RWPE1 (cell line): ENCODE data around the gene PTPRD.
"Not testable (repeated sequence)": the region's sequence is repeated elsewhere in the genome, so short reads cannot be mapped to it uniquely, and the experiment has no call there.

ENCODE experiments used
- CTCF ChIA-PET: fragments of 350-600 bp; sonication (Branson Sonifier 250); formaldehyde crosslinking; extraction: SDS; loops from one replicate; lab custom pipeline; 2021; lab: Yijun Ruan, JAX
- POLR2A ChIA-PET: fragments of 400-600 bp; formaldehyde crosslinking; extraction: SDS; loops from one replicate; lab custom pipeline; 2020; ENCODE audit warnings: antibody characterized with exemption; ENCODE audit not compliant: low non-redundant PET; lab: Yijun Ruan, JAX
- DNase-seq: peaks from one replicate; pipeline ENCODE4 v3.0.0; 2012; ENCODE audit warnings: low spot score
- H3K27ac ChIP-seq: fragments of 450-650 bp; 2 replicates; pipeline ENCODE4 v1.5.1; 2017
- TF ChIP-seq, protein P1 (sequence below): fragments of 450-650 bp; conservative IDR thresholded peaks from 2 replicates; pipeline ENCODE4 v1.5.1; 2017; ENCODE audit warnings: low read depth, mild to moderate bottlenecking

Gene PTPRD

DNA sequence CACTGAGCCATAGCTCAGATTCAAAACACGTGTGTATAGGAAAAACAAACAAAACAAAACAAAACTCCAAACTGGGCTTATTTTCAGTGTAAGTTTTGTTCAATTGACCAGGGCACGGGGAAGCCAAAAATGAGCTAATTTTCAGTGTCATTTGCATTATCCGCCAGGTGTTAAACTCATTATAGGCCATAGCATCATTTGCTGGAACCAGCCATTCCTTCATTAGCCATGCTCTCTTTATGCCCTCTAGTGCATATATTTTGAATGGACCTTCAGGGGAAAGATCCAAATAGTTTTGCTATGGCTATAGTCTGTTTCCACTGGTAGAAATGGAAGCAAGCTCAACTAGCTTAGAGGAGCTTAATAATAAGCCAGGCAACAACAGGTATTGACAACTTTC is 1608.0 kb downstream of the PTPRD start:
- TF ChIP-seq, protein P1, sequence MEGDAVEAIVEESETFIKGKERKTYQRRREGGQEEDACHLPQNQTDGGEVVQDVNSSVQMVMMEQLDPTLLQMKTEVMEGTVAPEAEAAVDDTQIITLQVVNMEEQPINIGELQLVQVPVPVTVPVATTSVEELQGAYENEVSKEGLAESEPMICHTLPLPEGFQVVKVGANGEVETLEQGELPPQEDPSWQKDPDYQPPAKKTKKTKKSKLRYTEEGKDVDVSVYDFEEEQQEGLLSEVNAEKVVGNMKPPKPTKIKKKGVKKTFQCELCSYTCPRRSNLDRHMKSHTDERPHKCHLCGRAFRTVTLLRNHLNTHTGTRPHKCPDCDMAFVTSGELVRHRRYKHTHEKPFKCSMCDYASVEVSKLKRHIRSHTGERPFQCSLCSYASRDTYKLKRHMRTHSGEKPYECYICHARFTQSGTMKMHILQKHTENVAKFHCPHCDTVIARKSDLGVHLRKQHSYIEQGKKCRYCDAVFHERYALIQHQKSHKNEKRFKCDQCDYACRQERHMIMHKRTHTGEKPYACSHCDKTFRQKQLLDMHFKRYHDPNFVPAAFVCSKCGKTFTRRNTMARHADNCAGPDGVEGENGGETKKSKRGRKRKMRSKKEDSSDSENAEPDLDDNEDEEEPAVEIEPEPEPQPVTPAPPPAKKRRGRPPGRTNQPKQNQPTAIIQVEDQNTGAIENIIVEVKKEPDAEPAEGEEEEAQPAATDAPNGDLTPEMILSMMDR, result no peak
- CTCF ChIA-PET, result no interaction called here
- DNase-seq, result no peak
- POLR2A ChIA-PET, result no interaction called here
- no peak overlapping the region for H3K27ac ChIP-seq

DNA sequence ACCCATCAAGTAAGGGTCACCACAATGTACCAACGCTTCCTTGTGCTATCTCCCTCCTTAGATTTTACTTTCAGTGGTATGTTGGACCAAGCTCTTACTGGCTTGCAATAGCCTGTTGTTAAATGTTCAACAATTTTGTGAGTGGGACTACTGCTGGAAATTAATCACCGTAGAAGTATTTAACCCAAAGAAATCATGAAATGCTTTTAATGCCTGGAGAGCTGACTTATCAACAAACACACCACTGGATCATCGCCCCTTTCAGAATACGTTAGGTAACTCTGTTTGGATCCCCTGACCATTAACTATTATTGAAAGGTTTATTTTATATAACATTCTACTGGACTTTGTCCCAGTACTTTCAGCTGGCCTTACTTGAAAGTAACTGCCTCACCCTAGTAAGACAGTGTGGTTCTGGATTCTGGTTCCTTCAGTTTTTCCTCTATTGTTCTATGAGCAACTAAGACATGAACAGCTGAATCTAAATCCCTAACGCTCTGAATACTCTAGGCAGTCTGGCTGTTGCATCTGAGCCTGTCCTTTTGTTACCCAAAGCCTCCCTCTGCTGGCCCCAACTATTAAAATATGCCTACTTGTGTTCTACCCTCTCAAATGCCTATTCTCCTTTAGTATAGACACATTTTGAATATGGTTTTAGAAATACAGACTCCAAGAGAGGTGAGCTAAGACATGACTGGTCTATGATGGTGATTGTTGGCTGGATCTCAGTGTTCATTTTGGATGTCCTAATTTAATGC is 1609.8 kb downstream of the PTPRD start:
- TF ChIP-seq, protein P1, result no peak
- CTCF ChIA-PET, result no interaction called here
- POLR2A ChIA-PET, result no interaction called here
- no peak for DNase-seq
- H3K27ac ChIP-seq, result no peak overlapping the region

DNA sequence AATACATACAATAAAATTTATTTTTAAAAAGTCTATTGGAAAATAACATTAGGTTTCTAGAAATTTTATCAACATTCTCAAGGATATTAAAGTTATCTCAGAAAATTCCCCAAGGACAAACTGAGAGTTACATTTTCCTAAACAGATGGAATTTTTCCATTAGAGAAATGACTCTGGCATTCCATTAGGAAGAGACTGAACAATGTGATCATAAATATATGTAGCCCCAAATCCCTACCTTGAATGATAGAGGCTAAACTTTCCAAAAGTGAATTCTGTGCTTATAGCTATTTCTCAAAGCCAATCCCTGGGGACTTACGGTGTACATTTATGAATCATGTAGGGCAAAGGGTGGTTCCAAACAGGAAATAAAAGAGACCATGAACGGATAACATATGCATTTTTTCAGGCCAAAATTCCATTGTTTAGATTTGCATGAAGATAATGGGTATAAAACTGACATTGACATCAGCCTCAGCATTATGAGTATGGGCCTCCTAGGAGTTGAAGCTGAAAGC is 1632.2 kb downstream of the PTPRD start:
- TF ChIP-seq, protein P1, result no peak
- no peak overlapping the region for H3K27ac ChIP-seq
- DNase-seq, result no peak
- ChIA-PET CTCF (interaction anchor here (0.9 kb wide), 1 partner anchor 812 kb away, joined by 5 read pairs; no protein-coding TSS in a partner anchor), POLR2A (no interaction called here)

DNA sequence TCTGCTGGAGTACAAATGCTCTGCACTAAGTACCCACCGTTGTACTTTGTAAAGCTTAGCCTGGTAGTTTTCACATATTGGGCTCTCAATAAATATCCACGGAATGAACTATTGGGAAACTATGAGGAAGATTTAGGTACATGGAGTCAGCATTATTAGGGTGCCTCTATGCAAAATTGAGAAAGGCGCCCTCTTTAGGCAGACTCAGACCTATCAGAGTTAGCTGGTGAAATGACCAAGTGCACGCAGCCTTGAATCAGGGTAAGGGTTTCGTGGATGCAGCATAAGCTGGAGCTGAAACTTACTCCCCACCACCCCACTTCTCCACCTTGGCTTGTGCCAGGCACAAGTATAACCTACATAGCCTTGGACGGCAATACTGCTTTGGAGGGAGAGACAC is 1634.5 kb downstream of the PTPRD start:
- no peak overlapping the region for H3K27ac ChIP-seq
- DNase-seq, result no peak
- POLR2A ChIA-PET, result no interaction called here
- CTCF ChIA-PET, result no interaction called here
- TF ChIP-seq, protein P1, result no peak

DNA sequence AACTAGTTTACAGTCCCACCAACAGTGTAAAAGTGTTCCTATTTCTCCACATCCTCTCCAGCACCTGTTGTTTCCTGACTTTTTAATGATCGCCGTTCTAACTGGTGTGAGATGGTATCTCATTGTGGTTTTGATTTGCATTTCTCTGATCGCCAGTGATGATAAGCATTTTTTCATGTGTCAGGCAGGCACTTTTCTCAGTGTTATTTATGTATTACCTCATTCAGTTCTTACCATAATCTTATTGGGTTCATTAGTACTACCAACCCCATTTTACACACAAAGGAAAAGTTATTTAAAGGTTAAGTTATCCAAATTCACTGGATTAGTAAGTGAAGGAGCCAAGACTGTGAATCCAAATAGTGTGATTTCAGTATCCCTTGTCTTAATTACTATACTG is 1644.5 kb downstream of the PTPRD start:
- POLR2A ChIA-PET, CTCF ChIA-PET, H3K27ac ChIP-seq, DNase-seq: not testable (repeated sequence)

DNA sequence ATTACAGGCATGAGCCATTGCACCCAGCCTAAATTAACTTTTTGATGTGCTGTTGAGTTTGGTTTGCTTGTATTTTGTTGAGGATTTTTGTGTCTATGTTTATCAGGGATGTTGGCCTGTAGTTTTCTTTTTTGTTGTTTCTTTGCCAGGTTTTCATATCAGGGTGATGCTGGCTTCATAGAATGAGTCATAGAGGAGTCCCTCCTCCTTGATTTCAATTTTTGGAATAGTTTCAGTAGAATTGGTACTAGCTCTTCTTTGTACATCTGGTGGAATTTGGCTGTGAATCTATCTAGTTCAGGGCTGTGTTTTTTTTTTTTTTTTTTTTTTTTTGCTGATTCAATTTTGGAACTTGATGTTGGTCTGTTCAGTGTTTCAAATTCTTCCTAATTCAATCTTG is 1648.9 kb downstream of the PTPRD start:
- CTCF ChIA-PET, result no interaction called here
- DNase-seq, result no peak
- TF ChIP-seq, protein P1, result no peak

DNA sequence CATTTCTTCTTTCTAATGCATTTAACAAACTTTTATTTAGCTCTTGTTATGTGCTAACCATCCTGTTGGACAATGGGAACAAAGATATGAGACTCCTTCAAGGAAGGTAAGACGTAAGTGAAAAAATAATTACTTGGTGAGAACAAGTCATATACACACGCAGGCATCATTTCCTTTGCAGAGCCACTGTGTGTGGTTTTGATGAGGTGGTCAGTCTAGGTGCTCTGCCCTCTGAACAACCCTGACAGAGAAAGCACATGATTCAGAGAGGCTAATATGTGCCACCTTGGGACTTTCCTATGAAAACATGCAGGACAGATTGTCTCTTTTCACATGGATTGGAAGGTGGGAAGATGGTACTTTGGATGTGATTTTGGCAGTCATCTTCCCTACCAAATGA is 1650.7 kb downstream of the PTPRD start:
- H3K27ac ChIP-seq, result no peak overlapping the region
- no peak for DNase-seq
- TF ChIP-seq, protein P1, result no peak
- POLR2A ChIA-PET, result no interaction called here
- CTCF ChIA-PET, result no interaction called here

More for the DNA sequence above, 1648.9 kb downstream of the PTPRD start:
- POLR2A ChIA-PET, result no interaction called here
- no peak overlapping the region for H3K27ac ChIP-seq
